ENCODE measurements around the gene PPT2.

- no peak for TF ChIP-seq CTCF (IDR thresholded peaks at IDR 0.05)
- TF ChIP-seq POLR2AphosphoS5 (IDR thresholded peaks at IDR 0.05): no peak
- TF ChIP-seq POLR2A (IDR thresholded peaks at IDR 0.05): no peak
These were observed 20.5 kb downstream of the PPT2 start for GRCh38 chr6:32174416-32174815.

Measured in prostate gland (tissue), 2 donors.